MM.1S (cell line): ENCODE data around the gene CFAP65.

ENCODE experiments used
- DNase-seq: peaks from one replicate; pipeline ENCODE4 v3.0.0-alpha.2; 2015
- H2AFZ ChIP-seq: fragments of 300-600 bp; sonication (generic); 2 replicates; pipeline ENCODE4 v1.6.0; 2016; ENCODE audit warnings: antibody characterized with exemption, low read length
- H3F3A ChIP-seq: fragments of 300-600 bp; sonication (generic); 2 replicates; pipeline ENCODE4 v1.6.1; 2016; ENCODE audit warnings: mild to moderate bottlenecking, antibody characterized with exemption, low read length, moderate library complexity, mixed read lengths; ENCODE audit not compliant: insufficient read depth
- H3K27ac ChIP-seq: fragments of 300-600 bp; sonication (generic); 2 replicates; pipeline ENCODE4 v1.5.1; 2016; ENCODE audit warnings: mild to moderate bottlenecking, low read length
- H3K27me3 ChIP-seq: fragments of 300-600 bp; sonication (generic); replicated peaks from 2 replicates; pipeline ENCODE4 v1.6.0; 2016; ENCODE audit warnings: low read length; ENCODE audit not compliant: insufficient read depth
- H3K36me3 ChIP-seq: fragments of 300-600 bp; sonication (generic); replicated peaks from 2 replicates; pipeline ENCODE4 v1.6.1; 2016; ENCODE audit warnings: mild to moderate bottlenecking, low read length, mixed read lengths; ENCODE audit not compliant: insufficient read depth
- H3K4me1 ChIP-seq: fragments of 300-600 bp; sonication (generic); 2 replicates; pipeline ENCODE4 v1.6.1; 2016; ENCODE audit warnings: low read length, mixed read lengths
- H3K4me2 ChIP-seq: fragments of 300-600 bp; sonication (generic); 2 replicates; pipeline ENCODE4 v1.6.0; 2016; ENCODE audit warnings: low read depth, low read length
- H3K4me3 ChIP-seq: fragments of 300-600 bp; sonication (generic); 2 replicates; pipeline ENCODE4 v1.5.1; 2016; ENCODE audit warnings: low read length, mixed read lengths
- H3K79me2 ChIP-seq: fragments of 300-600 bp; sonication (generic); 2 replicates; pipeline ENCODE4 v1.6.1; 2016; ENCODE audit warnings: mixed run types, low read length, mixed read lengths
- H3K9ac ChIP-seq: fragments of 300-600 bp; sonication (generic); 2 replicates; pipeline ENCODE4 v1.6.1; 2016; ENCODE audit warnings: low read length, mixed read lengths
- H3K9me2 ChIP-seq: fragments of 300-600 bp; sonication (generic); replicated peaks from 2 replicates; pipeline ENCODE4 v1.6.1; 2016; ENCODE audit warnings: mild to moderate bottlenecking, low read length, mixed read lengths; ENCODE audit not compliant: insufficient read depth
- H3K9me3 ChIP-seq: fragments of 300-600 bp; sonication (generic); replicated peaks from 2 replicates; pipeline ENCODE4 v1.6.1; 2016; ENCODE audit warnings: mild to moderate bottlenecking, low read length, mixed read lengths; ENCODE audit not compliant: insufficient read depth
- H4K20me1 ChIP-seq: fragments of 300-600 bp; sonication (generic); 2 replicates; pipeline ENCODE4 v1.6.1; 2016; ENCODE audit warnings: mild to moderate bottlenecking, low read length, moderate library complexity, mixed read lengths; ENCODE audit not compliant: insufficient read depth
- EZH2 ChIP-seq: fragments of 300-600 bp; sonication (generic); optimal IDR thresholded peaks from 2 replicates; pipeline ENCODE3; 2017; ENCODE audit warnings: low read depth, mild to moderate bottlenecking, antibody characterized with exemption, low read length, mixed read lengths
- EZH2phosphoT487 ChIP-seq: fragments of 300-600 bp; sonication (generic); IDR thresholded peaks from 2 replicates; pipeline ENCODE4 v1.6.1; 2018; ENCODE audit warnings: antibody characterized with exemption, low read length
- TF ChIP-seq, protein P1 (sequence below): fragments of 300-600 bp; sonication (generic); IDR thresholded peaks from 2 replicates; pipeline ENCODE4 v1.5.1; 2016; ENCODE audit warnings: antibody characterized with exemption, low read length, mixed read lengths

CFAP65 gene

DNA sequence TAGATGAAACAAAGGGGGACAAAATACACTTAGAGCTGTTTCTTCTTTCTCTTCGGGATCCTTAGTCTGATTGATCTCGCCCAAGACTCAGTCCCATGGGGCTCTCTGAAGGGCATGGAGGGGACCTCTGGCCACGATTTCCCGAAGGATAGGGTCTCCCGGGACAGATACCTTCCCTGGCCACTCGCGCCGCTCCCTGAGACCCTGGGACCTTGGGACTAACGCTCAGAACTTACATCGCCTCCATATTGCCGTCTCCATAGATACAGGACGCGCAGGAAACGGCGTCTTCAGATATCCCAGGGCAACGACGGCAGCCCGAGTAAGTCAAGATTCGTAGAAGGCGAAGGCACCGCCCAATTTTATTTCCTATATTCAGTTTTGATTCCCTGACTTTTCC, at the start of gene CFAP65:
Gene CFAP65 (minus strand): TSS at position 265 of the 400 bp plus-strand sequence. CDS start 2,468 bp downstream, outside the sequence.
- H2AFZ ChIP-seq, result no peak within 1 kb of the TSS
- H3K9me3 ChIP-seq, result no peaks in the 10 kb centered on the region
- no peak within 1 kb of the TSS for H3K4me3 ChIP-seq
- no peak within 1 kb of the TSS for H3K27ac ChIP-seq
- peaks cover 87% of the 10 kb centered on the region for H3K27me3 ChIP-seq
- H3K4me2 ChIP-seq, result peak within 1 kb of the TSS; percentile 11; the same call in 1 of the 2 replicates
- no peaks in the 10 kb centered on the region for H3F3A ChIP-seq
- no peaks in the 10 kb centered on the region for H3K79me2 ChIP-seq
- H4K20me1 ChIP-seq, result no peaks in the 10 kb centered on the region
- TF ChIP-seq, protein P1, sequence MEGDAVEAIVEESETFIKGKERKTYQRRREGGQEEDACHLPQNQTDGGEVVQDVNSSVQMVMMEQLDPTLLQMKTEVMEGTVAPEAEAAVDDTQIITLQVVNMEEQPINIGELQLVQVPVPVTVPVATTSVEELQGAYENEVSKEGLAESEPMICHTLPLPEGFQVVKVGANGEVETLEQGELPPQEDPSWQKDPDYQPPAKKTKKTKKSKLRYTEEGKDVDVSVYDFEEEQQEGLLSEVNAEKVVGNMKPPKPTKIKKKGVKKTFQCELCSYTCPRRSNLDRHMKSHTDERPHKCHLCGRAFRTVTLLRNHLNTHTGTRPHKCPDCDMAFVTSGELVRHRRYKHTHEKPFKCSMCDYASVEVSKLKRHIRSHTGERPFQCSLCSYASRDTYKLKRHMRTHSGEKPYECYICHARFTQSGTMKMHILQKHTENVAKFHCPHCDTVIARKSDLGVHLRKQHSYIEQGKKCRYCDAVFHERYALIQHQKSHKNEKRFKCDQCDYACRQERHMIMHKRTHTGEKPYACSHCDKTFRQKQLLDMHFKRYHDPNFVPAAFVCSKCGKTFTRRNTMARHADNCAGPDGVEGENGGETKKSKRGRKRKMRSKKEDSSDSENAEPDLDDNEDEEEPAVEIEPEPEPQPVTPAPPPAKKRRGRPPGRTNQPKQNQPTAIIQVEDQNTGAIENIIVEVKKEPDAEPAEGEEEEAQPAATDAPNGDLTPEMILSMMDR, result no peak
- no peak for TF ChIP-seq EZH2
- TF ChIP-seq EZH2phosphoT487, result no peak
- H3K36me3 ChIP-seq, result no peaks in the 10 kb centered on the region
- no peak for DNase-seq
- H3K9ac ChIP-seq, result no peak within 1 kb of the TSS
- H3K9me2 ChIP-seq, result no peaks in the 10 kb centered on the region
- no peaks in the 10 kb centered on the region for H3K4me1 ChIP-seq

- Histone ChIP-seq H3F3A (no peaks in the 10 kb centered on the region), H3K79me2 (no peaks in the 10 kb centered on the region), H3K27ac (no peak overlapping the region), H2AFZ (no peak overlapping the region), H3K27me3 (no peaks in the 10 kb centered on the region), H3K36me3 (no peaks in the 10 kb centered on the region), H4K20me1 (no peaks in the 10 kb centered on the region), H3K9me2 (no peaks in the 10 kb centered on the region), H3K4me1 (no peaks in the 10 kb centered on the region), H3K4me3 (no peak overlapping the region), H3K9ac (no peak overlapping the region), H3K9me3 (no peaks in the 10 kb centered on the region), H3K4me2 (no peak overlapping the region)
- no peak for TF ChIP-seq EZH2
- TF ChIP-seq, protein P1, result no peak
- no peak for TF ChIP-seq EZH2phosphoT487
- no peak for DNase-seq
These were observed 49.4 kb upstream of the CFAP65 start for GRCh38 chr2:219090436-219091299.

DNA sequence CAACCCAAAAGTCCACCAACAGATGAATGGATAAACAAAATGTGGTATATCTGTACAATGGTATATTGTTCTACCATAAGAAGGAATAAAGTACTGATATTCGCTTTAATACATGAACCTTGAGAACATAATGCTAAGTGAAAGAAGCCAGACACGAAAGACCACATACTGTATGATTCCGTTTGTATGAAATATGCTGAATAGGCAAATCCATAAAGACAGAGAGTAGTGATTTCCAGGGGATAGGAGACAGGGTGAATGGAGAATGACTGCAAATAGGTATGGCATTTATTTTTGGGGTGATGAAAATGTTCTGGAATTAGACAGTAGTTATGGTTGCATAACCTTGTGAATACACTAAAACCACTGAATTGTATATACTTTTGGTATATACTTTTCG, 48.0 kb upstream of the CFAP65 start:
- Histone ChIP-seq H3K4me1 (no peaks in the 10 kb centered on the region), H3K79me2 (no peaks in the 10 kb centered on the region), H4K20me1 (no peaks in the 10 kb centered on the region), H2AFZ (no peak overlapping the region), H3K27ac (no peak overlapping the region), H3K9me2 (no peaks in the 10 kb centered on the region), H3K9me3 (no peaks in the 10 kb centered on the region), H3K9ac (no peak overlapping the region), H3K27me3 (no peaks in the 10 kb centered on the region), H3K36me3 (no peaks in the 10 kb centered on the region), H3F3A (no peaks in the 10 kb centered on the region), H3K4me2 (no peak overlapping the region), H3K4me3 (no peak overlapping the region)
- DNase-seq, result no peak
- TF ChIP-seq, protein P1, result no peak
- TF ChIP-seq EZH2phosphoT487 (no peak), EZH2 (no peak)
